GM18907 (cell line): ENCODE measurements around the gene HOXA5.

ENCODE experiments used
- ATAC-seq: cut with Tn5 transposase; IDR thresholded peaks from one replicate; pipeline ENCODE4 v1.9.1; 2021; ENCODE audit warnings: mild to moderate bottlenecking, moderate library complexity; ENCODE audit not compliant: unreplicated experiment

Gene HOXA5

GRCh38 chr7:27097686-27098577 lies 45.5 kb downstream of the HOXA5 start:
- no peak for ATAC-seq

- no peak for ATAC-seq
Observed at GRCh38 chr7:27096768-27097514, 46.5 kb downstream of the HOXA5 start.

- peak; percentile 87 for ATAC-seq
Observed at GRCh38 chr7:27095897-27096767, 47.3 kb downstream of the HOXA5 start, which contains the start of gene HOXA1. Gene HOXA1 (minus strand): TSS chr7:27096000. CDS start chr7:27095912, 88 bp downstream.

- peak; percentile 7 for ATAC-seq
Observed at GRCh38 chr7:27095050-27095896, 48.2 kb downstream of the HOXA5 start.

GRCh38 chr7:27094304-27095049 lies 49.0 kb downstream of the HOXA5 start:
- ATAC-seq = no peak

- no peak for ATAC-seq
Observed at GRCh38 chr7:27093184-27093895, 50.1 kb downstream of the HOXA5 start.

GRCh38 chr7:27092819-27093110 lies 50.7 kb downstream of the HOXA5 start:
- no peak for ATAC-seq

- no peak for ATAC-seq
Observed at GRCh38 chr7:27091941-27092818, 51.3 kb downstream of the HOXA5 start.

- no peak for ATAC-seq
Observed at GRCh38 chr7:27091105-27091504, 52.4 kb downstream of the HOXA5 start.
